ENCODE data around the gene TTLL7.

DNA sequence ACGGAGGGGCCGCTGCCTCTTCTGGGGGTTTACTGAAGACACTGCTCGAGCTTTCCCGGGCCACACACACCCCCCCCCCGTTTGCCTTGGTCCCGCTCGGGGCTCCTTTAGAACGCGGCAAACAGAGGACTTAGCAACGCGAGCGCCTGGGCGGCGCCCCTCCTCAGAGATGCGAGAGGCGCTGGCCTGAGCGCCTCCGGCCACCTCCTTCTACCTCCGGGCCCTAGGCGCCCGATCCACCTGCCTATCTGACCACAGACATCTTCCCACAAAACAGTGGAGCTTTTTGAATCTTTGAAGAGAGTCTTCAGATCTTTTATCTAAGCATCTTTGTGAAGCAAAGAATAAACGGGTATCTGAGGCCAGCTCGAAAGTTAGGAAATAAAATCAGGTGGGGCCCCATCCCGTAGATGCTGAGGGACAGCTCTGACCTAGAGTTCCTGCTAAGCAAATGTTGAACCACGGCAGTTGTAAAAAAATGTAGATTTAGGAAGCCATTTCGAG, 436 bp upstream of the TTLL7 start:
- TF ChIP-seq CTCF (IDR thresholded peaks at IDR 0.05) (no peak), POLR2A (IDR thresholded peaks at IDR 0.05) (no peak)
